Neural cell (in vitro differentiated cells): ENCODE measurements around the gene B4GALT2. TPM values are rescaled to one million over a fixed set of nuclear protein-coding genes. Genes with fewer than 3 reads are reported as not detected.

Experiments used
- H2AFZ ChIP-seq: fragments of 200-600, 300-800 bp; sonication (generic), shearing (Covaris generic); 2 replicates; pipeline ENCODE4 v1.6.0; 2014; ENCODE audit warnings: low read depth, mild to moderate bottlenecking, antibody characterized with exemption, low read length, moderate library complexity
- H3F3A ChIP-seq: fragments of 200-600 bp; shearing (Covaris generic); 2 replicates; pipeline ENCODE4 v1.6.1; 2016; ENCODE audit warnings: mild to moderate bottlenecking, moderate library complexity, mixed read lengths, antibody characterized with exemption, low read length; ENCODE audit not compliant: insufficient read depth, poor library complexity, severe bottlenecking
- H3K27ac ChIP-seq: fragments of 200-600, 300-800 bp; sonication (generic), shearing (Covaris generic); 2 replicates; pipeline ENCODE4 v1.5.1; 2014; ENCODE audit warnings: mild to moderate bottlenecking, low read length, moderate library complexity
- H3K27me3 ChIP-seq: fragments of 300-800, 200-600 bp; sonication (generic), shearing (Covaris generic); 2 replicates; pipeline ENCODE4 v1.6.0; 2014; ENCODE audit warnings: mild to moderate bottlenecking, low read depth, low read length, moderate library complexity; ENCODE audit not compliant: insufficient read depth
- H3K36me3 ChIP-seq: fragments of 300-800, 200-600 bp; sonication (generic), shearing (Covaris generic); 2 replicates; pipeline ENCODE4 v1.5.1; 2014; ENCODE audit warnings: mild to moderate bottlenecking, antibody characterized with exemption, low read length, moderate library complexity; ENCODE audit not compliant: insufficient read depth
- H3K4me2 ChIP-seq: fragments of 300-800, 200-600 bp; sonication (generic), shearing (Covaris generic); 2 replicates; pipeline ENCODE4 v1.6.0; 2014; ENCODE audit warnings: mild to moderate bottlenecking, low read length
- H3K4me3 ChIP-seq: fragments of 300-800, 200-600 bp; sonication (generic), shearing (Covaris generic); 2 replicates; pipeline ENCODE4 v1.5.1; 2014; ENCODE audit warnings: mild to moderate bottlenecking, low read length, moderate library complexity
- H3K79me2 ChIP-seq: fragments of 200-600 bp; shearing (Covaris generic); replicated peaks from 2 replicates; pipeline ENCODE4 v1.6.0; 2014; ENCODE audit warnings: mild to moderate bottlenecking, low read length, moderate library complexity; ENCODE audit not compliant: insufficient read depth
- H3K9ac ChIP-seq: fragments of 300-800, 200-600 bp; sonication (generic), shearing (Covaris generic); 2 replicates; pipeline ENCODE4 v1.6.1; 2016; ENCODE audit warnings: mild to moderate bottlenecking, low read length, mixed read lengths
- H3K9me2 ChIP-seq: fragments of 200-600 bp; shearing (Covaris generic); 2 replicates; pipeline ENCODE4 v1.6.1; 2016; ENCODE audit warnings: mild to moderate bottlenecking, low read length, mixed read lengths; ENCODE audit not compliant: insufficient read depth
- H3K9me3 ChIP-seq: fragments of 200-600, 300-800 bp; sonication (generic), shearing (Covaris generic); 2 replicates; pipeline ENCODE4 v1.6.1; 2016; ENCODE audit warnings: mild to moderate bottlenecking, mixed run types, low read length, moderate library complexity, mixed read lengths
- H4K20me1 ChIP-seq: fragments of 200-600 bp; shearing (Covaris generic); 2 replicates; pipeline ENCODE4 v1.6.1; 2016; ENCODE audit warnings: mild to moderate bottlenecking, mixed run types; ENCODE audit not compliant: insufficient read depth
- EP300 ChIP-seq: fragments of 450-650 bp; conservative IDR thresholded peaks from 2 replicates; pipeline ENCODE4 v1.6.1; 2014; ENCODE audit warnings: antibody characterized with exemption, mild to moderate bottlenecking, moderate library complexity; ENCODE audit not compliant: poor library complexity, severe bottlenecking
- EZH2 ChIP-seq: fragments of 200-600, 300-800 bp; shearing (Covaris generic), sonication (generic); IDR thresholded peaks from 2 replicates; pipeline ENCODE4 v1.6.1; 2014; ENCODE audit warnings: antibody characterized with exemption, low read length, borderline replicate concordance, mild to moderate bottlenecking; ENCODE audit not compliant: insufficient read depth, poor library complexity, severe bottlenecking
- MXI1 ChIP-seq: fragments of 450-650 bp; conservative IDR thresholded peaks from 2 replicates; pipeline ENCODE4 v1.6.1; 2014; ENCODE audit warnings: antibody characterized with exemption, mild to moderate bottlenecking; ENCODE audit not compliant: poor library complexity, severe bottlenecking
- POLR2AphosphoS5 ChIP-seq: IDR thresholded peaks from 2 replicates; pipeline ENCODE4 v1.6.1; 2012
- RAD21 ChIP-seq: fragments of 450-650 bp; conservative IDR thresholded peaks from 2 replicates; pipeline ENCODE4 v1.6.1; 2014; ENCODE audit warnings: antibody characterized with exemption, mild to moderate bottlenecking, moderate library complexity
- REST ChIP-seq: IDR thresholded peaks from 2 replicates; pipeline ENCODE4 v1.6.1; 2012; ENCODE audit warnings: borderline replicate concordance
- SMC3 ChIP-seq: fragments of 450-650 bp; conservative IDR thresholded peaks from 2 replicates; pipeline ENCODE4 v1.6.1; 2014; ENCODE audit warnings: antibody characterized with exemption, mild to moderate bottlenecking, moderate library complexity; ENCODE audit not compliant: poor library complexity
- TAF1 ChIP-seq: IDR thresholded peaks from 2 replicates; pipeline ENCODE4 v1.6.1; 2012; ENCODE audit warnings: low read depth
- polyA plus RNA-seq: library from polyadenylated mRNA; depleted of rRNA; stranded (reverse); fragments of >200 nt; gene quantifications from 2 replicates; pipeline ENCODE4 v1.2.3, GENCODE V29; 2014
- TF ChIP-seq, protein P1 (sequence below): fragments of 450-650 bp; IDR thresholded peaks from 2 replicates; pipeline ENCODE4 v1.5.1; 2014; ENCODE audit warnings: antibody characterized with exemption, mild to moderate bottlenecking, moderate library complexity; ENCODE audit not compliant: poor library complexity, severe bottlenecking

Gene B4GALT2
- polyA plus RNA-seq, 1 donor from 2014 or later, result 129 TPM

GRCh38 chr1:43963890-43964289 lies 15.1 kb upstream of the B4GALT2 start:
- TF ChIP-seq SMC3, result no peak
- no peak for TF ChIP-seq EP300
- no peak for TF ChIP-seq POLR2AphosphoS5
- TF ChIP-seq REST, result no peak
- TF ChIP-seq MXI1, result no peak
- TF ChIP-seq EZH2, result no peak
- TF ChIP-seq TAF1, result no peak
- TF ChIP-seq, protein P1, sequence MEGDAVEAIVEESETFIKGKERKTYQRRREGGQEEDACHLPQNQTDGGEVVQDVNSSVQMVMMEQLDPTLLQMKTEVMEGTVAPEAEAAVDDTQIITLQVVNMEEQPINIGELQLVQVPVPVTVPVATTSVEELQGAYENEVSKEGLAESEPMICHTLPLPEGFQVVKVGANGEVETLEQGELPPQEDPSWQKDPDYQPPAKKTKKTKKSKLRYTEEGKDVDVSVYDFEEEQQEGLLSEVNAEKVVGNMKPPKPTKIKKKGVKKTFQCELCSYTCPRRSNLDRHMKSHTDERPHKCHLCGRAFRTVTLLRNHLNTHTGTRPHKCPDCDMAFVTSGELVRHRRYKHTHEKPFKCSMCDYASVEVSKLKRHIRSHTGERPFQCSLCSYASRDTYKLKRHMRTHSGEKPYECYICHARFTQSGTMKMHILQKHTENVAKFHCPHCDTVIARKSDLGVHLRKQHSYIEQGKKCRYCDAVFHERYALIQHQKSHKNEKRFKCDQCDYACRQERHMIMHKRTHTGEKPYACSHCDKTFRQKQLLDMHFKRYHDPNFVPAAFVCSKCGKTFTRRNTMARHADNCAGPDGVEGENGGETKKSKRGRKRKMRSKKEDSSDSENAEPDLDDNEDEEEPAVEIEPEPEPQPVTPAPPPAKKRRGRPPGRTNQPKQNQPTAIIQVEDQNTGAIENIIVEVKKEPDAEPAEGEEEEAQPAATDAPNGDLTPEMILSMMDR, result no peak
- no peak for TF ChIP-seq RAD21
- no peak overlapping the region for H3K4me3 ChIP-seq
- H2AFZ ChIP-seq, result no peak overlapping the region
- H3K9me3 ChIP-seq, result no peaks in the 10 kb centered on the region
- H3K36me3 ChIP-seq, result peaks cover 24% of the 10 kb centered on the region
- H3K27me3 ChIP-seq, result no peaks in the 10 kb centered on the region
- H3K9ac ChIP-seq, result no peak overlapping the region
- H3K9me2 ChIP-seq, result no peaks in the 10 kb centered on the region
- no peaks in the 10 kb centered on the region for H4K20me1 ChIP-seq
- H3K79me2 ChIP-seq, result no peaks in the 10 kb centered on the region
- no peaks in the 10 kb centered on the region for H3F3A ChIP-seq
- H3K4me2 ChIP-seq, result no peak overlapping the region
- no peak overlapping the region for H3K27ac ChIP-seq

DNA sequence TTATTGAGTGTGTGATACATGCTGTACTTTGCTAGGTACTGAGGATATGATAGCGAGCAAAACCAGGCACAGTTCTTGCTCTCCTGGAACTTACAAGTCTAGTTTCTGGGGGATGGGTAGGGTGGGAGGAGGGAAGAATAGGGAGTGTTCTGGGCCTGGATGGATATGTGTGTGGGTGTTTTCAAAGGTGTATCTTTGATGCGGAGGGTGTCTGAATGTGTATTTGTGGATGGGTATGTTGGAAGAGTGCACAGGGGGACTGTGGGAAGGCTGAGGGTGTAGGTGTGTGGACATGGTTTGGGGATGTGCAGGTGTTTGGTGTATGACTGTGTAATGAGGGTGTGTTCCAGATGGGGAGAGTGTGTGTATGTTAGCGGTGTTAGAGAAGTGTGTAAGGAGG lies 13.7 kb upstream of the B4GALT2 start:
- H4K20me1 ChIP-seq, result no peaks in the 10 kb centered on the region
- no peak overlapping the region for H3K27ac ChIP-seq
- H2AFZ ChIP-seq, result no peak overlapping the region
- H3K79me2 ChIP-seq, result no peaks in the 10 kb centered on the region
- H3K4me3 ChIP-seq, result no peak overlapping the region
- H3F3A ChIP-seq, result no peaks in the 10 kb centered on the region
- no peaks in the 10 kb centered on the region for H3K9me3 ChIP-seq
- H3K27me3 ChIP-seq, result no peaks in the 10 kb centered on the region
- no peak overlapping the region for H3K9ac ChIP-seq
- H3K9me2 ChIP-seq, result no peaks in the 10 kb centered on the region
- TF ChIP-seq EZH2 (no peak), MXI1 (no peak), TAF1 (no peak), REST (no peak), RAD21 (no peak), EP300 (no peak), SMC3 (no peak), POLR2AphosphoS5 (no peak)
- TF ChIP-seq, protein P1, result no peak
- H3K36me3 ChIP-seq, result peaks cover 20% of the 10 kb centered on the region
- no peak overlapping the region for H3K4me2 ChIP-seq
